Astrocyte of the cerebellum (primary cell): ENCODE measurements around the gene NSG2.

Experiments
- DNase-seq: peaks from one replicate; pipeline ENCODE4 v3.0.0-alpha.2; 2011; ENCODE audit warnings: low read depth
- H3K4me3 ChIP-seq: 2 replicates; pipeline ENCODE4 v1.5.1; 2011; ENCODE audit warnings: mild to moderate bottlenecking, low read depth, low read length, moderate library complexity
- in situ Hi-C: cut with HindIII; loops from 2 replicates; pipeline ENCODE4 v1.10.0; 2017; ENCODE audit warnings: low sequenced_read_pairs
- TF ChIP-seq, protein P1 (sequence below): IDR thresholded peaks from 2 replicates; pipeline ENCODE4 v1.5.1; 2012; ENCODE audit warnings: low read length, low read depth, moderate library complexity, mild to moderate bottlenecking; ENCODE audit errors: missing control alignments

The NSG2 gene

DNA sequence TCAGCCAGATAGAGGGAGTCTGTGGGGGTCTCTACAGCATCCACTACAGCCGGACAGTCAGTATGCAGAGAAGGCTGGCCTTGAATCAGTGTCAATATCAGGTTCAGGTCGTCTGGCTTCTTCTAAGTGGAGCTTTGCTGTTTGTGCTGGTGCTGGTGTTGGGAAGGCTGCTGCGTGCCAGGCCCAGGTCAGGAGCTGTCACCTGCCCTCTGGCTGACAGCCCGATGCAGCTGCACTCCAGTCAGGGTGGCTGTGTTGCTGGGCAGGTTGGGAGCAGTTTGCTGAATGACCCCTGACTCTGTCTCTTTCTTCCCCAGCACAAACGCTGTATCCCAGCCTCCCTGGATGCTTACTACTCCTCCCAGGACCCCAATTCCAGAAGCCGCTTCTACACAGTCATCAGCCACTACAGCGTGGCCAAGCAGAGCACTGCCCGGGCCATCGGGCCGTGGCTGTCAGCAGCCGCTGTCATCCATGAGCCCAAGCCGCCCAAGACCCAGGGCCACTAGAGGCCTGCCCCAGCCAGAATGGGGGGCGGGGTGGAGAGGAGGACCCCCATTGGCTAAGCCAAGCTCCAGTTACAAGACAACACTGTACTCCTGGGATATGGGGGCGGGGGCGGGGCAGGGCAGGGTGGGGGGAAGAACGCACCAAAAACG is 61.6 kb downstream of the NSG2 start:
- TF ChIP-seq, protein P1, sequence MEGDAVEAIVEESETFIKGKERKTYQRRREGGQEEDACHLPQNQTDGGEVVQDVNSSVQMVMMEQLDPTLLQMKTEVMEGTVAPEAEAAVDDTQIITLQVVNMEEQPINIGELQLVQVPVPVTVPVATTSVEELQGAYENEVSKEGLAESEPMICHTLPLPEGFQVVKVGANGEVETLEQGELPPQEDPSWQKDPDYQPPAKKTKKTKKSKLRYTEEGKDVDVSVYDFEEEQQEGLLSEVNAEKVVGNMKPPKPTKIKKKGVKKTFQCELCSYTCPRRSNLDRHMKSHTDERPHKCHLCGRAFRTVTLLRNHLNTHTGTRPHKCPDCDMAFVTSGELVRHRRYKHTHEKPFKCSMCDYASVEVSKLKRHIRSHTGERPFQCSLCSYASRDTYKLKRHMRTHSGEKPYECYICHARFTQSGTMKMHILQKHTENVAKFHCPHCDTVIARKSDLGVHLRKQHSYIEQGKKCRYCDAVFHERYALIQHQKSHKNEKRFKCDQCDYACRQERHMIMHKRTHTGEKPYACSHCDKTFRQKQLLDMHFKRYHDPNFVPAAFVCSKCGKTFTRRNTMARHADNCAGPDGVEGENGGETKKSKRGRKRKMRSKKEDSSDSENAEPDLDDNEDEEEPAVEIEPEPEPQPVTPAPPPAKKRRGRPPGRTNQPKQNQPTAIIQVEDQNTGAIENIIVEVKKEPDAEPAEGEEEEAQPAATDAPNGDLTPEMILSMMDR: no peak

DNA sequence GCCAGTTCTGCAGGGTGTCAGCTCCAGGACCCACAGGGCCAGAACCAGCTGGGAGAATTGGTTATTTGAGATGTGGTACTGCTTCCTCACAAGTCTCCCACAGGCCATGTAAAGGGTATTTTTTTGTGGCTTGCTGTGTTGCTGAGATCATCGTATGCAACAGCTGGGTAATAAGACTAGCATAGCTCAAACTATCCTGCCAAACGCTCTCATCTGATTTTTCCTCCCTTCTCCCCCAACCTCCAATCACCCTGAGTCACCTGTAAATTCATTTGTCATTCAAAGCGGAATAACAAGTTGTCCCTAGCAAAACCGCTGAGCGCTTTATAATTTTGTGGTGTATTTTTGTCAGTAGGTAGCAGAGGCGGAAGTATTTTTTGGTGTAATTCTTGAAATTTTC is 63.2 kb downstream of the NSG2 start:
- H3K4me3 ChIP-seq: no peak overlapping the region
- no peak for DNase-seq
- in situ Hi-C loops: no loop called here
- TF ChIP-seq, protein P1: no peak

More for the DNA sequence above, 61.6 kb downstream of the NSG2 start:
- H3K4me3 ChIP-seq: no peak overlapping the region
- in situ Hi-C loops: no loop called here
- DNase-seq: no peak

DNA sequence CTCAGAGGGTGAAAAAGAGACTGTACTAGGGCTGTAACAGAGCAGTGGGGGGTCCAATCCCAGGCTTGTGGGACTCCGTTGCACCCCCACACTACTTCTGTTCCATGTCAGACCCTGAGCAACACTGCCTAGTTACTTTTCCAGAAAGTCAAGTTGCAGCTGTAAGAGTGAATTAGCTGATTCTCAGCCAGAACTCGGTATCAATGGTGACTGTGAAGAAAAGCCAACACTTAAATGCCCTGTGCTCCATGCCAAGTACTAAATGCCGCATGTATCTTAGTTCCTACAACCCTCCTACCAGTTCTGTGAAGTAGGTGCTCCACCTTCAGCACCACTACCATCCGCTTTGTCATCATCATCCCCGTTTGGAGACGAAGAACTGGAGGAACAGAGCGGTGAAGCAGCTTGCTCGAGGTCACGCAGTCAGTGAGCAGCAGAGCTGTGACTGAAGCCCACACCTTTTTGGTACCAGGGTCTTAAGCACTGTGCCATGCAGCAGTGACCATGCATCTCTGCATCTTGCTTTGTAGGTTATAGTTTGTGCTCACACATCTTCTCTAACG is 64.3 kb downstream of the NSG2 start:
- no peak overlapping the region for H3K4me3 ChIP-seq
- no peak for DNase-seq
- in situ Hi-C loops: no loop called here
- TF ChIP-seq, protein P1: no peak

DNA sequence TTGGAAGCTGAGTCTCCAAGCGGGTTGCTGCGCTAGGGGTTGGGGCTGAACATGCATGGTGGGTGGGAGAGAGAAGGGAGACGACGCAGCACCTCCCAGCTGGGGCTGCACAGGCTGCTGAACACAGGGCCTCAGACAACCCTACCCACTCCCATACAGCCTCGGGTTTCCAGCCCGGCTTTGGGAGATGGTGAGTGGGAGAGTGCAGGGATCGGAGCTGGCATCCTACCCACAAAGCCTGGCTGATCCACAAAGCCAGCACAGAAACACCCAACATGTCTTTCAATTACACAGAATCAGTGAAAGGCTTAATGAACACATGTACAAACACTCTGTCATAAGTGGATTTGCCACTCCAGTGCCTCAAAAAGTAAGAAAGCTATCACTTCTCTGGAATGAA is 64.8 kb downstream of the NSG2 start:
- TF ChIP-seq, protein P1: no peak
- H3K4me3 ChIP-seq: no peak overlapping the region
- in situ Hi-C loops: no loop called here
- DNase-seq: no peak

DNA sequence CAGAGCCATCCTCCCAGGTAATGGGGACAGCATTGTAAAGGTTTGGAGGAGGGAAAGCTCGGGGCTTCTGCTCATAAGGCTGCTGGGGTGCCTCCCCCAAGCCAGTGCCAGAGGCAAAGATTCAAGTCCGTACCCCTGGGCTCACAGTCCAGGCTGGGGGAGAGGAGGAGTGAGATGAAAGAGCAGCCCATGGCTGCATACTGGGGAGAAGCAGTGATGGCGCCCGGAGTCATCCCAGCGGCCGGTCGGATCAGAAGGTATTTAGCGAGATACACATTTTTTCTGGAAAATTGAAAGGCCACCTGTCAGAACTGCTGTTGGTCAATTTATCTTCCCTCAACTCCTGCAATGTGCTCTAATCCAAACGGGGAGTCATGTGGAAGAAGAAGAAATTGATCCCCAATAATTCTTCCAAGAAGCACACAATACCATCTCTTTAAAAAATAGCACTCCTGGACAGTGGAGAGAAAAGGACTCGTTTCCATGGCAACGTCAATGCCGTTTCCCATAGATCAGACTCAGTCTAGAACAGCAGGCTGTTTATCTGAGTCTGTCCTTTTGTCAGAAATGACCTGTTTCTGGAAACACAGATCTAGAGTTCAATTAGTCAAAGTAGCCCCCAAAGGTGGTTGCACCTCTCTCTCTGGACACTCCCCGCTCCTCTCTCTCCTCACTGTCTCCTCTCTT is 65.9 kb downstream of the NSG2 start:
- DNase-seq: no peak
- in situ Hi-C loops: no loop called here
- no peak overlapping the region for H3K4me3 ChIP-seq
- TF ChIP-seq, protein P1: no peak

DNA sequence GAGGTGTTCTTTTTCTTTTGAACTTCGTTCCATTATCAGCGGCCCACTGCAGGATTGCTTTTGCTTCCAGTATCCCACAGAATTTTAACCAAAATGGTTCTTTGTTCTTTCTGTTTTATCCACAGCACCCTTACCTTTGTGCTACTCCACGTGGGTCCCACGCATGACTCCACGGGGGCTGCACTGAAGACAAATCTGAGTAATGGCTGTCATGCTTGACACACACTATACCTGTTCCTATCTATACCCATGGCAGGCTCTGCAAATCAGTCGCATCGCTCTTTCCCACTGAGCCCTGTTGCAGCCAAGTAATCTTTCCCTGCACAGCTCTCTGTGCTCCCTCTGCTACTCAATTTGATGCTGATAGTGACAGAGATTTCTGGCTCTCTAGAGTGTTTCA is 69.7 kb downstream of the NSG2 start:
- TF ChIP-seq, protein P1: no peak
- no peak overlapping the region for H3K4me3 ChIP-seq
- in situ Hi-C loops: no loop called here
- no peak for DNase-seq
